NCI-H2227 treated with DMSO at 0.1 percent for 48 hours (cell line): Measurements from ENCODE around the gene TRIP4.
"Not testable (repeated sequence)": the region's sequence is repeated elsewhere in the genome, so short reads cannot be mapped to it uniquely, and the experiment has no call there.

Experiments
- DNase-seq: peaks from one replicate; lab custom pipeline; 2025; lab: John Stamatoyannopoulos, UW

The TRIP4 gene

GRCh38 chr15:64490598-64491259 is 103.1 kb downstream of the TRIP4 start:
- DNase-seq = no peak

- DNase-seq = no peak
Measured at GRCh38 chr15:64493641-64494040, 106.0 kb downstream of the TRIP4 start.

GRCh38 chr15:64495968-64496367 is 108.3 kb downstream of the TRIP4 start:
- not testable (repeated sequence) for DNase-seq

- DNase-seq = no peak
Measured at GRCh38 chr15:64500695-64501395, 113.2 kb downstream of the TRIP4 start.

- DNase-seq = no peak
Measured at GRCh38 chr15:64501396-64501715, 113.7 kb downstream of the TRIP4 start.

GRCh38 chr15:64502151-64502550 is 114.5 kb downstream of the TRIP4 start:
- no peak for DNase-seq

- no peak for DNase-seq
Measured at GRCh38 chr15:64502551-64502950, 114.9 kb downstream of the TRIP4 start.

GRCh38 chr15:64503197-64503596 is 115.6 kb downstream of the TRIP4 start:
- no peak for DNase-seq

- DNase-seq = no peak
Measured at GRCh38 chr15:64503640-64504039, 116.0 kb downstream of the TRIP4 start.
